ACHN (cell line): ENCODE results near the gene IMPACT.

Source experiments
- DNase-seq: peaks from one replicate; pipeline ENCODE4 v3.0.0-alpha.2; 2015
- in situ Hi-C: cut with HindIII; loops from 2 replicates; pipeline ENCODE4 v1.10.0; 2017; ENCODE audit warnings: low sequenced_read_pairs, low pct_ligation_motif_present, low pct_unique_long_range_greater_than_20kb

The IMPACT gene

DNA sequence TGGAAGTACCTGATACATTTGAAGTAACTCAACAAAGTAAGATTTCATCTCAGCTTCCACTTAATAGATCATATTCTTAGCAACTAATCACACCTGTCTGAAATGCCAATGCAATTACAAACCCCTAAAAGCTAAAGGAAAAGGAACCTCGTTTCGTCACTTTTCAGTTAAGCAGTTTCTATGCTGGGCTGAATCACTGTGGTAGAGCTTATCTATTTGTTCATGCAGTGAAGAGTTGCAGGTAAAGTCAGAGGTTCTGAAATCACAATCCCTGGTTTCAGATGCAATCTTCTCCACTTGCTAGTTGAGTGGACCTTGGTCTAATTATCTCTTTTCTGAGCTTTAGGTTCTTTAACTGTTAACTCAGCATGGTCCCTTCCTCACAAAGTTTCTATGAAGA lies 40.3 kb downstream of the IMPACT start:
- no peak for DNase-seq
- in situ Hi-C loops: no loop called here

- in situ Hi-C loops: no loop called here
- DNase-seq: no peak
Observed at GRCh38 chr18:24470022-24470618, 43.6 kb downstream of the IMPACT start.

DNA sequence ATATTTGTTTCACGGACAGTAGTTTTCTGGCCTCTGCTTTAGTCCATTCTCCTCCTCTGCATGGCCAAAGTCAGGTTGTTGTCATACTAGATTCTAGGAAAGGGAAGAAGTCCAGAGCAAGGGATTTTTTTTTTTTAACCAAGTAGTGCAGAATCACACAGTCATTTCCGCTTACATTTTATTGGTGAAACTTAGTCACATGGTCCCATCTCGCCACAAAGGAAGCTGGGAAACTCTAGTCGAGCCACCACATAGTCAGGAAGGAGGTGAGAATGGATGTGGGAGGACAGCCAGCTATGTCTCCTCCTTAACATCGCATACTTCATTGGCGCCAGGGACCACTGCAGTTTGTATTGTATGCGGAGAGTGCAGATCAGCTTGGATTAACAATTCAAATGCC lies 44.3 kb downstream of the IMPACT start:
- in situ Hi-C loops: no loop called here
- no peak for DNase-seq

DNA sequence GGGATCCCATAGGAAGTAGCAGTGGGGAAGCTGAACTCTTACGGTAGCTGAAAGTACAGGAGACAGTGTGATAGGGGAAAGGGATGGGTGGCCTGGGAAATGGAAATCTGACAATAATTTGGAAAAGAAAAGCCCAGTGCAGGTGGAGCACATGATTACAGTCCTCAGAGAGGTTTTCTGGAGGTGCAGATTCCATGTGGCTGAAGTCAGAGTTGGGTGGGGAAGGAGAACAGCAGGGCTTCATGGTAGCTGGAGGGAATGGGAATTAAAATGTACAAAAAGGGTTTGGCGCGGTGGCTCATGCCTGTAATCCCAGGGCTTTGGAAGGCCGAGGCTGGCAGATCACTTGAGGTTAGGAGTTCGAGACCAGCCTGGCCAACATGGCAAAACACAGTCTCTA lies 46.1 kb downstream of the IMPACT start:
- in situ Hi-C loops: no loop called here
- DNase-seq: no peak

DNA sequence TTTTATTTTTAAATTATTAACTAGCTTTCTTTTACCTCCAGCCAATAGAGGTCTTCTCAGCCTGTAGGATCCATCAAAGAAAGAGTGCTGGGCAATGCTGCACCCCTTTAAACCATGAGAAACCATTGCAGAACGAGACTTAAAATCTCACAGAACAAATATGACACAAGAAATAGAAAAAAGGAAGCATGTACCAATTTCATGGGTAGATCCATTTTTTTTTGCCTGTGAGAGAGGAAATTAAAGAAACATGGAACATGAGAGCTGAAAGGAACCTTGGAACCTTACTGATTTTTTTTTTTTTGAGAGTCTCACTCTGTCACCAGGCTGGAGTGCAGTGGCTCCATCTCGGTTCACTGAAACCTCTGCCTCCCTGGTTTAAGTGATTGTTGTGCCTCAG lies 47.9 kb downstream of the IMPACT start:
- in situ Hi-C loops: no loop called here
- no peak for DNase-seq

- in situ Hi-C loops: no loop called here
- no peak for DNase-seq
Observed at GRCh38 chr18:24475926-24476589, 49.6 kb downstream of the IMPACT start.

- no peak for DNase-seq
- in situ Hi-C loops: no loop called here
Observed at GRCh38 chr18:24479371-24479770, 52.9 kb downstream of the IMPACT start.

DNA sequence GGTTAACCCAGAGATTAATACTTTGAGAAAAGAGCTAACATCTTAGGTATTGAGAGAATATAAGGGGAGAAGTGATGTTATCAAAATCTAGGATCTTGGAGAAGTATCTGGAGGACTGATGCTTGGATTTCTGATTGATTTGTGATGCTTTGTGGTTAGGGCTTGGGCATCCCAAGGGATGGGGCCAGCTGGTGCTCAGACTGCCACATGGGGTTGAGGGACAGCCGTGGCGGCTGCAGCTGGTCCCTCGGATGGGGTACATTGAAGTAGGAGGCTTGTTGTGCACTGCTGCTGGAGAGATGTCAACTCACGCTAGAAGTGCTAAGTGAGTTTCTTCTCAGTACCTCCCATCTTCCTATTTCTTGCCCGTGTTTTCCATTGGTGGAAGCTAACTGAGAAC lies 56.4 kb downstream of the IMPACT start:
- DNase-seq: no peak
- in situ Hi-C loops: no loop called here

DNA sequence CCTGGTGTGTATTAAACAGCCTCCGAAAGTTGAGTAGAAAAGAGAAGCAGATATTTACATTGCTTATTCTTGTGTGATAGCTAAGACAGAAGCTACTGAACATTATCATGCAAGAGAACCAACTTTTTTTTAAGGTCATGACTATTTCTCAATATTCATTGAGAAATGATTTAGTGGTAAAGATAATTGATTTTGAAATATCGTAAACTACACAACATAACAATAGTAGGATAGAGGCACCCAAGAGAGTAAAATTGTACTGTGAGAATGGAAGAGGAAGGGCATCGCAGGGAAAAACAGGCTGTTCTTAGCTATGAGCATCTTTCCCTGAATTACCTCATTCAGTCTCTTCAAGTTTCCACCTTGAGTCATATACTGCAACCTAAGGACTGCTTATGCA lies 59.2 kb downstream of the IMPACT start:
- DNase-seq: no peak
- in situ Hi-C loops: no loop called here

DNA sequence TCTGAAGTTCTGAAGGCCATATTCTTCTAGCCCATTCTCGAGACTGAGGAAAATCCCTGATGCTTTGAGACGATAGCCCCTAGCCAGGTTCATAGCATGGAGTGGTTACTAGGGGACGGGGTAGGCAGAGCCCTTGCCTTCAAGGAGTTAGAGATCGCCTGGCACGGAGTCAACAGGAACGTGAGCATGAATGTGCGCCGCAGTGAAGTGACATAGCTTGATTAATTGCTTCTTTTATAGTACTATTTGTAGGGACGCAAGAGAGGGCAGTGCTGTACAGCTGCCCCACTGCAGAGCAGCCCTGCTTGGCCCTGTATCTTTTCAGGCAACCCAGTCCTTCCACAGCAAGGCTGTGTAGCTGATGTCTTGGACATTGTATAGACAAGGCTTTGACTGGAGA lies 60.2 kb downstream of the IMPACT start:
- in situ Hi-C loops: no loop called here
- DNase-seq: no peak

DNA sequence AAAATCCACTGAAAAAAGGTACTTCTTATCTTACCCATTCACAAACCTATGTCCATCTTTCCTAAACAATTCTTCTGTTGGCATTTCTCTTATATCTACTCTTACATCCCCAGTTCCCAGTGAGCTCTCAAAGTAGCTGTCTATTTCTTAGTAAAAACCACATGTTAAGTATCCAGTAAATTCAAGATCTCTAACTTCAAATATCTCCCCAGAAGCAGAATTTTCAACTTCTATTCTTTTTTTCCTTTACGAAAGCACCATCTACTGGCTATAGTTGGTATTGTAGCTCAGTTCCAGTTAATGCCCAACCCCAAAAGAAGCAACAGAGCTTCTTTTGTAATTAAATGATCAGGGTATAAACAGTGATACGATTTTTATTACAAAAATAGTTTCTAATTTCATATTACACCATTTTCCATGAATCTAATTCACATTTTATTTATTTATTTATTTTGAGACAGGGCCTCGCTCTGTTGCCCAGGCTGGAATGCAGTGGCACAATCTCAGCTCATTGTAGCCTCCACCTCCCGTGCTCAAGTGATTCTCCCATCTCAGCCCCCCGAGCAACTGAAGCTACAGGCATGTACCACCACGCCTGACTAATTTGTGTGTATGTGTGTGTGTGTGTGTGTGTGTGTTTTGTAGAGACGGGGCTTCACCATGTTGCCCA lies 62.5 kb downstream of the IMPACT start:
- peak; percentile 43 for DNase-seq
- in situ Hi-C loops: no loop called here

DNA sequence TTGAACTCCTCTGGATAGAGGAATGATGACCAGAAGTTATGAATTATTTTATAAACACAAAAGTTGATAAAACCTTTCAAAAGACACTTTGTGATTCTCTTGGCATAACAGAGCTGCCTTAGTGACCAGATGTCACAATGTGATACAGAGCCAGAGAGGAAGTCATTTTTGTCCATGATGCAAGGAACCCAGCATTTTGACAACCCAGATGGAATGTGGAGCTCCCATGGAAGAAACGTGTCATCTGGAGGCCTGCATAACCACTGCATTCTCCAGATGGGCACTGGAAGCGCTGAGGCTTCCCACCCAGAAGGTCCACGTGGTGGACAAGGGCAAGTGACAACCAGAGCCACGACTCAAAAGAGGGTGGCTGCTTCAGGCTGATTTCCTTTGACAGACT lies 64.1 kb downstream of the IMPACT start:
- no peak for DNase-seq
- in situ Hi-C loops: no loop called here

DNA sequence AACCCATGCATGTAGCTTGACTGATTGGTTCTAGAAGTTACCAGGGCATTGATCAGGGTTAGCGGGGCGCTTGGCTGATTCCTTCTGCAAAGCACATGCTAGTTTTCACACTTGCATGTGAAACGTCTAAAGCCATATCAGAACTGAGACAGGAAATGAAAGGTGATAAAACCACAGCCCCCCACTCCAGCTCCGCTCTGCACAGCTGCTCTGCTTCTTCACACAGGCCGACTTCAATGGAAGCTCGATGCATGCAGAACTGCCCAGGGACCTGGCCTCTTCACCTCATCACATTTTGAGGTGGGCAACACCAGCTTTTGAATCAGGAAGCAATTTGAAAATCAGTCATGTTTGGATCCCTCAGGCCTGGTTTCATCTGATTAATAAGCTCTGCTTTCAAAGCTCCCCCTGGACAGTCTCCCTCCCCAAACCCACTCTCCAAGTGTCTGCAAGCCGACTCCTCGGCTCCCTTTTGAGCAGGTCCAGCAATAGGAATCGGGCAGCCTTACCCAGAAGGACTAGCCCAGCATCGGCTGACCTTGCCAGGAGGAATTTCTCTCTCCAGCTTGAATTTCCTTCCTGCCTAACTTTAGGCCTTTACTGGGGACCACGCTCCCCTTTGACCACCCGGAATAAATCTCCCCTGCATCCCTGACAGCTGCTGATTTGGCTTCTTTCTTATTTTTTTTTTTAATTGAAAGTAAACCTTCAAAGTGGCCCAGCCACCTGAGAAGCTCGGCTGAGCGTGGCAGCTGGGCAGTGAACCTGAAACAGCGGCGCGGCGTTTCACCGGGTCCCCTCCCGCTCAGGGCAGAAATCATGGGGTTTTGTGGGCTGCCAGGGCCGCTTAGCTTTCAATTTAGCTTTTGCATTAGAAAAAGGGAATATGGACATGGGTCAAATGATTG lies 65.7 kb downstream of the IMPACT start:
- no peak for DNase-seq

DNA sequence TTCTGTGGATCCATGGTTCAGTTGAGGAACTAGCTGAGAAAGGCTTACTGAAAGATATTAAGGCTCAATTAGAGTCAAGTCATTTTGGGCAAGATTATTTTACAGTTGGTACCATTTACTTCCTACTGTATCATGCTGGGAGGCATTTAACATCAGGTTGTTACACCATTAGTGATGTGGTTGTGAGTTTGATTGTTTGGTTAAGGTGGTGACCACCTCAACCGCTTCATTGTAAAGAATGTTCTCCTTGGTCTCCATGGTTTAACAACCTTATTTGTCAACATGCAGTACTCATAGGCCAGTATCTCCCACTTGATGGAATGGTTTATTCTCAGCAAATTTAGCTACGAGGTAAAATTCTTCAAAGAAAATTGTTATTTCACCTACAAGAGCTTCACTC lies 68.1 kb downstream of the IMPACT start:
- in situ Hi-C loops: no loop called here
- DNase-seq: no peak

More for the DNA sequence above, 65.7 kb downstream of the IMPACT start:
- in situ Hi-C loops: no loop called here

DNA sequence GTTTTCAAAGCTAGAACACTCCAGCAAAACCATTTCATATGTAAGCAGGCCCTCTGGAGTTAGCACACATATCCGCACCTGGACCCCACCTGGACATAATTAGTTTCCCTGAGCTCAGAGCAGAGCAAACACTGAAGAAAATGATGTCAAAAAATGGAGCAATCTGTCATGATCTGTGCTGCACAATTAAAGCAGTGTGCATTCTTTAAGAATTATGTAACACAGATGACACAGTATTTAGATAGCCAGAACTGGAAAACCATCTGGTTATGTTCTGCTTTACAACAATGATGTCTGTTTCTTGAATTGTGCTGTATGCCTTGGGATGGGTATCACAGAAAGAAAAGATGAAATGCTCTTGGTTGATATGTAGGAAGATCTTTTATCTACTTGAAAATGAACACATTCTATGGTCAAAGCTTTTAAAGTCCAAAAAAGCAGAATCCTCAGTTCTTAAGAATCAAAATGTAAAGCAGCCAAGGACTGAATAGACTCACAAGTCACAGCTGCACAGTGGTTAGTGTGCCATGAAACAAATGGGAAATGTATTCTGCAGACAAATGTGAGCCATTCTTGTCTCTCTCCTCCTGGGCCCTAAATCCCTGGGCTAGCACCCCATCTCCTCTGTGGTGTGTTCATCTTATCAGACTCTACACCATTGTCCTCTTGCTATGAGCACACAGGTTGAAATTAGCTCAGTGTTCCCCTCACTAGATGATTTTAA lies 70.7 kb downstream of the IMPACT start:
- in situ Hi-C loops: no loop called here
- no peak for DNase-seq

- in situ Hi-C loops: no loop called here
- DNase-seq: no peak
Observed at GRCh38 chr18:24499814-24500213, 73.3 kb downstream of the IMPACT start.

GRCh38 chr18:24500217-24500616 lies 73.7 kb downstream of the IMPACT start:
- in situ Hi-C loops: no loop called here

DNA sequence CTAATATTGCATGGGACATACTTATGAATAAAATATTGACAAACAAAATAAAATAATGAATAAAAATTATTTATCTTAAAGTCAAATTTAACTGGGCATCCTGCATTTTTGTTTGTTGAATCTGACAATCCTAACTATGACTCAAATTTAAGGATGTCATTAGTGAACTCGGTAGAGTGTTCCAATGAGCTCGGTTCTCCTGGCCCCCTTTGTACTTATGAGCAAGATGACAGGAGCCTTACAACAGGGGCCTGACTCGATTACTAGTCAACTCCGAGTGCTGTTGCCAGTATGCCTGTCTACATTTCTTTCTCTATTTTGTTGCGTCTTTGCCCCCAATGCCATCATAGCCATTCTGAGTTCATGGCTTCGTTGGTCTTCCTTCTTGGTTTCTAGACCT lies 74.3 kb downstream of the IMPACT start:
- DNase-seq: no peak
- in situ Hi-C loops: no loop called here

More at GRCh38 chr18:24500217-24500616, 73.7 kb downstream of the IMPACT start:
- DNase-seq: no peak
